ENCODE results near the gene EGFL6.
"Not testable (repeated sequence)": the region's sequence is repeated elsewhere in the genome, so short reads cannot be mapped to it uniquely, and the experiment has no call there.

EGFL6 gene

DNA sequence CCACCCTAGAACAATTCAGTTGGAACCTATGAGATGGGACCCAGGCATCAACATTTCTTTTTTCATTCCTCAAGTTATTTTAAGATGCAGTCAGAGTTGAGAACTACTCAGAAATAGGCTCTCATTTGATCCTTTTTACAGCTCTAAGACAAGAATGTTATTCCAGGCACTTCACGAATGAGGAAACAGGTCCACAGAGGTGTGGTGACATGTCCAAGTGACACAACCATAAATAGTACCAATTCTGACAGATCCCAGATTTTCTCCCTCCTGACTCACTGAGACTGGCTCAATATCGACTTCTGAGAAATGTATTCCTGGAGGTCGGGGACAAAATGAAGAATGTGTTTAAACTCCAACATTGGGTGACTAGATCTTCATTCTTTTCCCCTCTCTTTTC, 94.6 kb downstream of the EGFL6 start:
- TF ChIP-seq, protein P1, sequence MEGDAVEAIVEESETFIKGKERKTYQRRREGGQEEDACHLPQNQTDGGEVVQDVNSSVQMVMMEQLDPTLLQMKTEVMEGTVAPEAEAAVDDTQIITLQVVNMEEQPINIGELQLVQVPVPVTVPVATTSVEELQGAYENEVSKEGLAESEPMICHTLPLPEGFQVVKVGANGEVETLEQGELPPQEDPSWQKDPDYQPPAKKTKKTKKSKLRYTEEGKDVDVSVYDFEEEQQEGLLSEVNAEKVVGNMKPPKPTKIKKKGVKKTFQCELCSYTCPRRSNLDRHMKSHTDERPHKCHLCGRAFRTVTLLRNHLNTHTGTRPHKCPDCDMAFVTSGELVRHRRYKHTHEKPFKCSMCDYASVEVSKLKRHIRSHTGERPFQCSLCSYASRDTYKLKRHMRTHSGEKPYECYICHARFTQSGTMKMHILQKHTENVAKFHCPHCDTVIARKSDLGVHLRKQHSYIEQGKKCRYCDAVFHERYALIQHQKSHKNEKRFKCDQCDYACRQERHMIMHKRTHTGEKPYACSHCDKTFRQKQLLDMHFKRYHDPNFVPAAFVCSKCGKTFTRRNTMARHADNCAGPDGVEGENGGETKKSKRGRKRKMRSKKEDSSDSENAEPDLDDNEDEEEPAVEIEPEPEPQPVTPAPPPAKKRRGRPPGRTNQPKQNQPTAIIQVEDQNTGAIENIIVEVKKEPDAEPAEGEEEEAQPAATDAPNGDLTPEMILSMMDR (conservative IDR thresholded peaks at IDR 0.05): no peak

DNA sequence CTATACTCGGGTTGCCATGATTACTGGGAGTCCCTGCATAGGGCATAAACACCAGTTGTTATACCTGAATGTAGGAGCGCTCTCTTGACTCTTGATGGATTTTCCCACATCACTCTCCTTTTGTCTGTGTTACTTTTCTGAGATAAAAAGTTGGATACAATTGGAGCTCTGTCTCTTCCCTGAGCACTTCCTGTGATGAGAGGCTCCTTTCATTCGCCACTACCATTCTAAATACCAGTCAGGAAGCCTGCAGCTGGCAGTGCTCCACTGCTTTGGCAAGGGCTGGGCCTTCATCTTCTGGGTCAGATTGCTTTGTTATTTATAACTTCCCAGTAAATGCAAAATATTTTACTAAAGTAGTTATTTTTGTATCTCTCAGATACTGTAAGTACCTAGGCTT, 97.4 kb downstream of the EGFL6 start:
- TF ChIP-seq, protein P1 (conservative IDR thresholded peaks at IDR 0.05): no peak

More for the DNA sequence above, 94.6 kb downstream of the EGFL6 start:
- H3K27ac ChIP-seq: no peak overlapping the region

DNA sequence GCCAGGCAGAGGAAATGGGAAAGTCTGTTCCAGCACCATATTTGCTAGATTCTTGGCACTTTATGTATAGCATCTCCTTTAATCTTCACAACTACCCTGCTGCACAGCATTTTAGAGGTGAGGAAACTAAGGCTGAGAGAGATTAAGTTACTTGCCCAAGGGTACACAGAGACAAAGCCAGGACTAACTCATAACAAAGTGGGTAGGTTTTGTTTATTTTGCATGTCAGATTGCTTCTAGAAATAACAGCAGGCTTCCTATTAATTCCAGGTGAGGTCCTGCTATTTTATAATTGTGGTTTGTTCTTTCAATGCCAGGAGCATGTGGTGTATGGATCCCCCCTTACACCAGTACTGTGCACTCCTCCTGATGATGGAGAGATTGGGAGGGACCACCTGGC, 98.5 kb downstream of the EGFL6 start:
- peak overlapping the region; percentile 89 for H3K27ac ChIP-seq
- TF ChIP-seq, protein P1 (conservative IDR thresholded peaks at IDR 0.05): no peak

More for the DNA sequence above, 97.4 kb downstream of the EGFL6 start:
- peak overlapping the region; percentile 89 for H3K27ac ChIP-seq

DNA sequence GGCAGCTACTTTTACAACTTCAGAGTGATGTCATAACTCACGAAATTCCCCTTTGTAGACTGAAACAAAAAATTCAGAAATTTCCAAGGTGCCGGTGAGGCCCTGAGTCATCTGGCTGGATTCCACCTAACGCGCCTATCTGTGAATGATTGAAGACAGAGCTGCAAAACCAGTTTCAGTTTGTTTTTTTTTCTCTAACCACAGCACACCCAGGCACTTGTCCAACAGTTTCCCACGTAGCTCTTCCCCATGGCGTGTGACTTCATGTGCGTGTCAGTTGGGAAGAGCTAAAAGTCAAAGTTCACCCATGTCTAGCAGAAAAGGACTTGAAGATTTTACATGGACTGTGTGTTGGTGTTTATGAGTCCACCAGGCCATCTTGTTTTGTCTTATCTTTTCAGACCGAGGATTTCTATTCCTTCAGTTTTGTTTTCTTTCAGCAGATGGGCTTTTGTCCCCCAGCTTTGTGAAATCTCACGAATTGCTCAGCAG, 99.9 kb downstream of the EGFL6 start:
- H3K27ac ChIP-seq: peak overlapping the region; percentile 89
- TF ChIP-seq, protein P1 (conservative IDR thresholded peaks at IDR 0.05): no peak

DNA sequence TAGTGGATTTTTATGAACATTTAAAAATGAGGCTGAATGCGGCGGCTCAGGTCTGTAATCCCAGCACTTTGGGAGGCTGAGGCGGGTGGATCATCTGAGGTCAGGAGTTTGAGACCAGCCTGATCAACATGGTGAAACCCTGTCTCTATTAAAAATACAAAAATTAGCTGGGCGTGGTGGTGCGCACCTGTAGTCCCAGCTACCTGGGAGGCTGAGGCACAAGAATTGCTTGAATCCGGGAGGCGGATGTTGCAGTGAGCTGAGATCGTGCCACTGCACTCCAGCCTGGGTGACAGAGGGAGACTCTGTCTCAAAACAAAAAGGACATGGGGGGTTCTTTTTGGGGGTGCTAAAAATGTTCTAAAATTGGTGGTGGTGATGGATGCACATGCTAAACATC, 100.4 kb downstream of the EGFL6 start:
- H3K27ac ChIP-seq: peak overlapping the region; percentile 89

DNA sequence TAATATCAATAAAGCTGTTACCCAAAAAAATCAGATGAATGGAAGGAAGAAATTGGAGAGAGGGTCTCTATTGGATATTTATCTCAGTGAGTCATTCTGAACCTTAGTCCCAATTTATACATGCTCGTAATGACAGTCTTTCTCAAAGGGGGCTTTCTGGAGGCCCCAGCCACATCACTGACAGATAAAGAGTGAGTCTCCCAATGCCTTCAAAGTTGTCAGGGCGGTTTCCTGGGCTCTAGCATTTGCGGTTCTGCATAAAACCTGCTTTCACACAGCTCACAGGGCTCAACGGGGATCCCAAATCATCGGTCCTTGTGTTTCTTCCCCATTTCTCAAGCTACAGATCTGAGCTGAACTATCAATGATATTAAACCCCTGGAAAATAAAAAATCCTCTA, 100.8 kb downstream of the EGFL6 start:
- H3K27ac ChIP-seq: peak overlapping the region; percentile 89
- TF ChIP-seq, protein P1 (conservative IDR thresholded peaks at IDR 0.05): no peak

DNA sequence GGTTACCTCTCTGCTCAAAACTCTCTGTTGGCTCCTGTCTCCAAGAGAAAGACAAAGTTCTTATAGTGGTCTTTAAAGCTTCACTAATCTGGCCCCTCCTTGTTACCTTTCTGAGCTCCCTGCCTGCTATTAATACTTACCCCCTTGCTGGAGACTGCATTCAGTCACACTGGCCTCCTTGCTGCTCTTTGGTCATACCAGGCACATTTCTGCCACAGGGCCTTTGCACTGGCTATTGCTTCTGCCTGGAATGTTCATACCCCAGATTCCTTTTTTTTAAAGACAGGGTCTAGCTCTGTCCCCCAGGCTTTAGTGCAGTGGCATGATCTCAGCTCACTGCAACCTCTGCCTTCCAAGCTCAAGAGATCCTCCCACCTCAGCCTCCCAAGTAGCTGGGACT, 103.6 kb downstream of the EGFL6 start:
- H3K27ac ChIP-seq: no peak overlapping the region
- TF ChIP-seq, protein P1 (conservative IDR thresholded peaks at IDR 0.05): no peak

DNA sequence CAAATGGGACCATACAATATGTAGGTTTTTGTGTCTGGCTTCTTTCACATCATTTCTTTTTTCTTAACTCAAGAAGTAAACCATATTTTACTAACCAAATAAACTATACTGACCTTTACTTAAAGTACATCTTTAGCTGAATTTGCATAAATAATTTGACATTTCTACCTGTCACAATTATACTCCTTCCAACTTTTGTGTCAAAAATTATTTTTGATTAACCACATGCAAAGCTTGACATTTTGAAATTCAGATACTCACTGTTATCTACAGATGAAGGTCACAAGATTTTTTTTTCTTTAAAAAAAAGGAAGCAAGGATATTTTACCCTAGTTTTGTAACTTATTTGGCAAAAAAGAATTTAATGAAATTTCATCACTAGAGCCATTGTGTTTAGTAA, 107.5 kb downstream of the EGFL6 start:
- H3K27ac ChIP-seq: no peak overlapping the region
- TF ChIP-seq, protein P1 (conservative IDR thresholded peaks at IDR 0.05): no peak

DNA sequence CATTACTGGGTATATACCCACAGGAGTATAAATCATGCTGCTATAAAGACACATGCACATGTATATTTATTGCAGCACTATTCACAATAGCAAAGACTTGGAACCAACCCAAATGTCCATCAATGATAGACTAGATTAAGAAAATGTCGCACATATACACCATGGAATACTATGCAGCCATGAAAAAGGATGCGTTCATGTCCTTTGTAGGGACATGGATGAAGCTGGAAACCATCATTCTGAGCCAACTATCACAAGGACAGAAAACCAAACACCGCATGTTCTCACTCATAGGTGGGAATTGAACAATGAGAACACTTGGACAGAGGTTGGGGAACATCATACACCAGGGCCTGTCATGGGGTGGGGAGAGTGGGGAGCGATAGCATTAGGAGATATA, 110.3 kb downstream of the EGFL6 start:
- not testable (repeated sequence) for H3K27ac ChIP-seq

All from VCaP (cell line).